IMR-90 (cell line): ENCODE measurements around the gene LIN28A. TPM values are rescaled to one million over a fixed set of nuclear protein-coding genes. Genes with fewer than 3 reads are reported as not detected.

Experiments used
- ATAC-seq: fragments of 200-7000 bp; cut with Tn5 transposase; 2 replicates; pipeline ENCODE4 v1.9.1; 2020; ENCODE audit warnings: low read depth, mild to moderate bottlenecking, moderate library complexity
- BruUV-seq: library from RNA; stranded (reverse); fragments of 400-500 nt; replicated peaks from 2 replicates; lab custom pipeline; 2021; lab: Mats Ljungman, UMichigan
- CTCF ChIA-PET: fragments of 300-600 bp; formaldehyde crosslinking; extraction: SDS; loops from one replicate; lab custom pipeline; 2021; ENCODE audit warnings: antibody characterized with exemption; lab: Yijun Ruan, JAX
- POLR2A ChIA-PET: fragments of 300-600 bp; sonication (Branson Sonifier 250); formaldehyde crosslinking; loops from one replicate; lab custom pipeline; 2022; ENCODE audit warnings: antibody characterized with exemption; ENCODE audit not compliant: unreplicated experiment; lab: Charles Lee
- DNase-seq: peaks from one replicate; pipeline ENCODE4 v3.0.0; 2013
- H2AFZ ChIP-seq: replicated peaks from 2 replicates; pipeline ENCODE3; 2013; ENCODE audit warnings: low read length, mild to moderate bottlenecking; ENCODE audit not compliant: poor library complexity
- H2AK5ac ChIP-seq: 2 replicates; pipeline ENCODE4 v1.6.1; 2013; ENCODE audit warnings: low read depth, low read length, inconsistent platforms
- H2AK9ac ChIP-seq: replicated peaks from 2 replicates; pipeline ENCODE3; 2013; ENCODE audit warnings: mild to moderate bottlenecking, low read depth, low read length, moderate library complexity; ENCODE audit not compliant: poor library complexity
- H2BK120ac ChIP-seq: 2 replicates; pipeline ENCODE4 v1.6.1; 2013; ENCODE audit warnings: low read depth, low read length, inconsistent platforms
- H2BK15ac ChIP-seq: 3 replicates; pipeline ENCODE4 v1.6.1; 2013; ENCODE audit warnings: low read depth, low read length, inconsistent platforms
- H2BK20ac ChIP-seq: 2 replicates; pipeline ENCODE4 v1.6.1; 2013; ENCODE audit warnings: low read depth, mild to moderate bottlenecking, inconsistent platforms, low read length, moderate library complexity
- H2BK5ac ChIP-seq: 2 replicates; pipeline ENCODE4 v1.6.1; 2013; ENCODE audit warnings: mild to moderate bottlenecking, low read depth, low read length, inconsistent platforms; ENCODE audit not compliant: poor library complexity, severe bottlenecking
- H3K14ac ChIP-seq: replicated peaks from 2 replicates; pipeline ENCODE4 v1.6.1; 2013; ENCODE audit warnings: low read depth, low read length, inconsistent platforms
- H3K18ac ChIP-seq: 2 replicates; pipeline ENCODE4 v1.6.1; 2013; ENCODE audit warnings: low read depth, low read length, control low read depth
- H3K23ac ChIP-seq: 2 replicates; pipeline ENCODE4 v1.6.1; 2013; ENCODE audit warnings: low read depth, low read length, inconsistent platforms
- H3K27ac ChIP-seq: 2 replicates; pipeline ENCODE4 v1.5.1; 2013; ENCODE audit warnings: mild to moderate bottlenecking, control low read depth, low read length; ENCODE audit not compliant: insufficient read depth
- H3K27me3 ChIP-seq: 2 replicates; pipeline ENCODE4 v1.6.1; 2013; ENCODE audit warnings: low read length; ENCODE audit not compliant: control insufficient read depth, insufficient read depth
- H3K36me3 ChIP-seq: 2 replicates; pipeline ENCODE4 v1.6.1; 2013; ENCODE audit warnings: low read length, mixed read lengths; ENCODE audit not compliant: control insufficient read depth, insufficient read depth
- H3K4ac ChIP-seq: 2 replicates; pipeline ENCODE4 v1.6.1; 2013; ENCODE audit warnings: low read depth, low read length, inconsistent platforms
- H3K4me1 ChIP-seq: 2 replicates; pipeline ENCODE4 v1.6.1; 2013; ENCODE audit warnings: low read length, mixed read lengths; ENCODE audit not compliant: control insufficient read depth, insufficient read depth
- H3K4me2 ChIP-seq: 2 replicates; pipeline ENCODE4 v1.6.1; 2013; ENCODE audit warnings: low read depth, mild to moderate bottlenecking, control low read depth, low read length, moderate library complexity
- H3K4me3 ChIP-seq: 2 replicates; pipeline ENCODE4 v1.5.1; 2013; ENCODE audit warnings: low read depth, mild to moderate bottlenecking, control low read depth, low read length, moderate library complexity; ENCODE audit not compliant: insufficient read depth
- H3K56ac ChIP-seq: 2 replicates; pipeline ENCODE4 v1.6.1; 2013; ENCODE audit warnings: low read length, inconsistent platforms; ENCODE audit not compliant: insufficient read depth; ENCODE audit errors: extremely low read depth
- H3K79me1 ChIP-seq, 2 experiments: 2 replicates each; pipeline ENCODE4 v1.6.1; 2013; ENCODE audit warnings: low read length in 2 of 2, inconsistent platforms in 1 of 2, low read depth in 1 of 2
- H3K9ac ChIP-seq: 2 replicates; pipeline ENCODE4 v1.6.1; 2013; ENCODE audit warnings: low read depth, low read length, control low read depth
- H3K9me1 ChIP-seq: 2 replicates; pipeline ENCODE4 v1.6.1; 2013; ENCODE audit warnings: low read length, inconsistent platforms; ENCODE audit not compliant: insufficient read depth
- H3K9me3 ChIP-seq: 2 replicates; pipeline ENCODE4 v1.6.1; 2013; ENCODE audit warnings: low read length; ENCODE audit not compliant: control insufficient read depth, insufficient read depth
- H4K20me1 ChIP-seq: 2 replicates; pipeline ENCODE4 v1.6.1; 2013; ENCODE audit warnings: low read length, inconsistent platforms; ENCODE audit not compliant: insufficient read depth
- H4K5ac ChIP-seq: 2 replicates; pipeline ENCODE4 v1.6.1; 2013; ENCODE audit warnings: mild to moderate bottlenecking, low read depth, low read length, control low read depth
- H4K8ac ChIP-seq, 2 experiments: 2 replicates each; pipeline ENCODE4 v1.6.1; 2013; ENCODE audit warnings: low read depth in 2 of 2, low read length in 2 of 2, control low read depth in 1 of 2, inconsistent platforms in 1 of 2
- H4K91ac ChIP-seq: 2 replicates; pipeline ENCODE4 v1.6.1; 2013; ENCODE audit warnings: low read depth, low read length, inconsistent platforms; ENCODE audit not compliant: insufficient read depth
- BHLHE40 ChIP-seq: fragments of 150-350 bp; IDR thresholded peaks from 2 replicates; pipeline ENCODE4 v1.6.1; 2016; ENCODE audit warnings: mild to moderate bottlenecking, low read depth, low read length
- CEBPB ChIP-seq: IDR thresholded peaks from 2 replicates; pipeline ENCODE4 v1.6.1; 2012; ENCODE audit warnings: low read depth, low read length, improper control_type of control experiment
- CHD1 ChIP-seq: IDR thresholded peaks from 2 replicates; pipeline ENCODE4 v1.6.1; 2012; ENCODE audit warnings: low read depth, low read length, improper control_type of control experiment
- CTCF ChIP-seq: conservative IDR thresholded peaks from 2 replicates; pipeline ENCODE4 v1.5.1; 2012; ENCODE audit warnings: mild to moderate bottlenecking, low read depth, low read length, improper control_type of control experiment
- ELK1 ChIP-seq: fragments of 150-350 bp; IDR thresholded peaks from 2 replicates; pipeline ENCODE4 v1.6.1; 2016; ENCODE audit warnings: low read depth, mild to moderate bottlenecking, low read length, moderate library complexity, borderline replicate concordance
- FOS ChIP-seq: fragments of 150-350 bp; IDR thresholded peaks from 2 replicates; pipeline ENCODE4 v1.6.1; 2016; ENCODE audit warnings: low read depth, low read length
- MAFK ChIP-seq: IDR thresholded peaks from 2 replicates; pipeline ENCODE4 v1.6.1; 2012; ENCODE audit warnings: low read depth, low read length, improper control_type of control experiment
- NFE2L2 ChIP-seq: fragments of 150-350 bp; IDR thresholded peaks from 2 replicates; pipeline ENCODE4 v1.6.1; 2016; ENCODE audit warnings: low read depth, mild to moderate bottlenecking, low read length
- POLR2A ChIP-seq: IDR thresholded peaks from 2 replicates; pipeline ENCODE4 v1.6.1; 2012; ENCODE audit warnings: mild to moderate bottlenecking, low read depth, low read length
- RAD21 ChIP-seq: IDR thresholded peaks from 2 replicates; pipeline ENCODE4 v1.6.1; 2012; ENCODE audit warnings: low read length, improper control_type of control experiment
- RCOR1 ChIP-seq: IDR thresholded peaks from 2 replicates; pipeline ENCODE4 v1.6.1; 2012; ENCODE audit warnings: mild to moderate bottlenecking, low read length, improper control_type of control experiment; ENCODE audit not compliant: insufficient replicate concordance
- RFX5 ChIP-seq: IDR thresholded peaks from 2 replicates; pipeline ENCODE4 v1.8.0; 2012; ENCODE audit warnings: low read depth, mild to moderate bottlenecking, low read length, moderate library complexity
- USF2 ChIP-seq: fragments of 150-350 bp; IDR thresholded peaks from 2 replicates; pipeline ENCODE4 v1.6.1; 2017; ENCODE audit warnings: mild to moderate bottlenecking, antibody characterized with exemption, low read length, low read depth
- WGBS, 2 experiments: methylation state at CpG; one replicate each; pipeline versions ENCODE4 v1.1.5 to v1.1.7; 2013; ENCODE audit warnings: missing lambda C conversion rate in 2 of 2; ENCODE audit not compliant: insufficient read length in 1 of 2; ENCODE audit errors: extremely low coverage in 2 of 2; 5-methylcytosine and 5-hydroxymethylcytosine counted together
- dilution Hi-C: fragments of 300-500 bp; cut with HindIII; formaldehyde crosslinking; loops from one replicate; pipeline ENCODE4 v1.14.3; 2018; ENCODE audit warnings: low sequenced_read_pairs; ENCODE audit not compliant: unreplicated experiment
- in situ Hi-C: fragments of 300-500 bp; cut with MboI; formaldehyde crosslinking; loops from 3 replicates; pipeline ENCODE4 v1.14.3; 2019; ENCODE audit warnings: low sequenced_read_pairs, inconsistent platforms, mixed read lengths
- intact Hi-C: fragments of 100-400 bp; cut with micrococcal nuclease; formaldehyde crosslinking; loops from 2 replicates; pipeline ENCODE4 v1.10.0; 2022
- polyA plus RNA-seq, 3 experiments: library from polyadenylated mRNA; depleted of rRNA; stranded (reverse); fragments of >200 nt; gene quantifications; 2 replicates each; pipeline ENCODE4 v1.2.3, GENCODE V29; 2012; ENCODE audit warnings: low replicate concordance in 1 of 3
- total RNA-seq: library from RNA; depleted of rRNA; stranded (reverse); fragments of >200 nt; gene quantifications from 2 replicates; pipeline ENCODE4 v1.2.3, GENCODE V29; 2012

LIN28A gene
- total and polyA plus RNA-seq, 2 of the 4 experiments (the other 2 are of a cell fraction): not detected

GRCh38 chr1:26395754-26396153, 14.9 kb upstream of the LIN28A start:
- POLR2A ChIA-PET: interaction anchor here (0.6 kb wide), 1 partner anchor 212 kb away, joined by 6 read pairs; no protein-coding TSS in a partner anchor

More at GRCh38 chr1:26395754-26396153, 14.9 kb upstream of the LIN28A start:
- Histone ChIP-seq H2AK5ac (no peak overlapping the region), H2BK5ac (no peak overlapping the region), H3K4me3 (no peak overlapping the region), H3K79me1 (no peaks in the 10 kb centered on the region), H3K9ac (no peak overlapping the region), H2AK9ac (no peak overlapping the region), H4K20me1 (no peaks in the 10 kb centered on the region), H4K8ac (no peak overlapping the region), H3K4ac (no peak overlapping the region), H3K27me3 (peaks cover 2% of the 10 kb centered on the region; the same call in 1 of the 2 replicates), H3K4me2 (no peak overlapping the region), H3K4me1 (no peaks in the 10 kb centered on the region), H2BK15ac (no peak overlapping the region), H3K36me3 (no peaks in the 10 kb centered on the region), H2BK20ac (no peak overlapping the region), H3K23ac (no peak overlapping the region), H4K91ac (no peak overlapping the region), H3K9me1 (no peaks in the 10 kb centered on the region), H2BK120ac (no peak overlapping the region), H2AFZ (peak overlapping the region; percentile 21), H3K14ac (no peak overlapping the region), H3K27ac (no peak overlapping the region), H3K9me3 (no peaks in the 10 kb centered on the region), H4K5ac (no peak overlapping the region), H3K56ac (no peak overlapping the region), H3K18ac (no peak overlapping the region)
- dilution Hi-C loops (no loop called here), intact Hi-C loops (no loop called here), in situ Hi-C loops (no loop called here)
- CTCF ChIA-PET: no interaction called here
- BruUV-seq: no TSS peak
- DNase-seq (no peak), ATAC-seq (no peak)
- TF ChIP-seq RCOR1 (no peak), MAFK (no peak), POLR2A (no peak), CTCF (no peak), NFE2L2 (no peak), ELK1 (no peak), CHD1 (no peak), USF2 (no peak), RAD21 (no peak), BHLHE40 (no peak), RFX5 (no peak), CEBPB (no peak), FOS (no peak)
- WGBS, 2 experiments: no CpG with 5 or more reads among the region's 8 CpGs
